ENCODE results near the gene KIAA1671. TPM values are rescaled to one million over a fixed set of nuclear protein-coding genes. Genes with fewer than 3 reads are reported as not detected.

Gene KIAA1671
- total RNA-seq, 1 donor from 2014 or later: 11.5 TPM

DNA sequence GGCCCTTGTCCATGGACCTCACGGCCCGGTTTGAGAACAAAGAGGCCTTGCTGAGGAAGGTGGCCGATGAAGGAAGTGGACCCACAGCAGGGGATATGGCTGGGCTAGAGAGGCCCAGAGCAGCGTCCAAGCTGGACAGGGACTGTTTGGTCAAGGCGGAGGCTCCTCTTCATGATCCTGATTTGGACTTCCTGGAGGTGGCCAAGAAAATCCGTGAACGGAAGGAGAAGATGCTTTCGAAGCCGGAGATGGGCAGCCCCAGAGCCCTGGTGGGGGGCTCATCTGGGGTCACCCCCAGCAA lies 76.3 kb downstream of the KIAA1671 start:
- no peak overlapping the region for H3K9ac ChIP-seq (ENCODE audit: low read depth in 1 of 3, low read length in 3 of 3)
- H3K4me1 ChIP-seq (ENCODE audit: control insufficient read depth in 3 of 3, insufficient read depth in 3 of 3, low read length in 3 of 3): peaks cover 11 to 16% (median 14%) of the 10 kb centered on the region in 3 donors
- no peak overlapping the region for H3K27ac ChIP-seq (ENCODE audit: low read depth, low read length)
- peaks cover 0 to 2% (median 0%) of the 10 kb centered on the region in 3 donors for H3K36me3 ChIP-seq (ENCODE audit: control insufficient read depth in 3 of 3, insufficient read depth in 3 of 3, low read length in 3 of 3)
- H3K9me3 ChIP-seq (ENCODE audit: control insufficient read depth in 3 of 3, low read length in 3 of 3): no peaks in the 10 kb centered on the region
- no peak overlapping the region for H3K4me3 ChIP-seq (ENCODE audit: low read length in 3 of 3)
- H3K27me3 ChIP-seq (ENCODE audit: control insufficient read depth in 3 of 3, insufficient read depth in 3 of 3, low read length in 3 of 3): no peaks in the 10 kb centered on the region

- Histone ChIP-seq H3K27ac (ENCODE audit: low read depth, low read length) (no peak overlapping the region), H3K36me3 (ENCODE audit: control insufficient read depth in 3 of 3, insufficient read depth in 3 of 3, low read length in 3 of 3) (peaks cover 0 to 2% (median 0%) of the 10 kb centered on the region in 3 donors), H3K27me3 (ENCODE audit: control insufficient read depth in 3 of 3, insufficient read depth in 3 of 3, low read length in 3 of 3) (no peaks in the 10 kb centered on the region), H3K4me3 (ENCODE audit: low read length in 3 of 3) (no peak overlapping the region), H3K4me1 (ENCODE audit: control insufficient read depth in 3 of 3, insufficient read depth in 3 of 3, low read length in 3 of 3) (peaks cover 11 to 16% (median 11%) of the 10 kb centered on the region in 3 donors), H3K9me3 (ENCODE audit: control insufficient read depth in 3 of 3, low read length in 3 of 3) (no peaks in the 10 kb centered on the region), H3K9ac (ENCODE audit: low read depth in 1 of 3, low read length in 3 of 3) (no peak overlapping the region)
These were observed 76.7 kb downstream of the KIAA1671 start for GRCh38 chr22:25029181-25029580.

GRCh38 chr22:25030636-25031035 lies 78.1 kb downstream of the KIAA1671 start:
- no peaks in the 10 kb centered on the region for H3K9me3 ChIP-seq (ENCODE audit: control insufficient read depth in 3 of 3, low read length in 3 of 3)
- H3K9ac ChIP-seq (ENCODE audit: low read depth in 1 of 3, low read length in 3 of 3): no peak overlapping the region
- peaks cover 5 to 13% (median 7%) of the 10 kb centered on the region in 3 donors for H3K4me1 ChIP-seq (ENCODE audit: control insufficient read depth in 3 of 3, insufficient read depth in 3 of 3, low read length in 3 of 3)
- no peak overlapping the region for H3K27ac ChIP-seq (ENCODE audit: low read depth, low read length)
- H3K4me3 ChIP-seq (ENCODE audit: low read length in 3 of 3): no peak overlapping the region
- H3K36me3 ChIP-seq (ENCODE audit: control insufficient read depth in 3 of 3, insufficient read depth in 3 of 3, low read length in 3 of 3): peaks cover 0 to 2% (median 0%) of the 10 kb centered on the region in 3 donors
- no peaks in the 10 kb centered on the region for H3K27me3 ChIP-seq (ENCODE audit: control insufficient read depth in 3 of 3, insufficient read depth in 3 of 3, low read length in 3 of 3)

DNA sequence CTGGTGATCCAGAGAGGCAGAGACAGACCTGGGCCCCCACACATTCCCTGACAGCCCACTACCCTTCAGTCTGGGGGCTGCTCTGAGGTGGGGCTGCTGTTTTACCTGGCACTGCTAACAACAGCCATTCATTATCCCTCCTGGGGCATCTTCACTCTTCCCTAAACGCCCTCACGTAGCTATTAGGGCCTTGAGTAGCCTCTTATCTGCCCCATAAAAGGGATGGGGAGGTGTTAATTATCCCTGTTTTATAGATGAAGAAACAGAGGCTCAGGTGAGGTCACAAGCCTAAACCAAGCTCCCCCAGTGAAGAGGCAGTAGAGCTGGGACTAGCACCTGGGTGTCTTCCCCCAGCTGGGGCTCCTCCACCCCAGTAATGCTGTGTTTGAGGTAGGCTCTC lies 79.5 kb downstream of the KIAA1671 start:
- Histone ChIP-seq H3K9me3 (ENCODE audit: control insufficient read depth in 3 of 3, low read length in 3 of 3) (no peaks in the 10 kb centered on the region), H3K27me3 (ENCODE audit: control insufficient read depth in 3 of 3, insufficient read depth in 3 of 3, low read length in 3 of 3) (no peaks in the 10 kb centered on the region), H3K27ac (ENCODE audit: low read depth, low read length) (no peak overlapping the region), H3K9ac (ENCODE audit: low read depth in 1 of 3, low read length in 3 of 3) (no peak overlapping the region), H3K4me3 (ENCODE audit: low read length in 3 of 3) (no peak overlapping the region), H3K36me3 (ENCODE audit: control insufficient read depth in 3 of 3, insufficient read depth in 3 of 3, low read length in 3 of 3) (peaks cover 0 to 2% (median 0%) of the 10 kb centered on the region in 3 donors), H3K4me1 (ENCODE audit: control insufficient read depth in 3 of 3, insufficient read depth in 3 of 3, low read length in 3 of 3) (peaks cover 0 to 4% (median 2%) of the 10 kb centered on the region in 3 donors)

- no peaks in the 10 kb centered on the region for H3K4me1 ChIP-seq (ENCODE audit: control insufficient read depth in 3 of 3, insufficient read depth in 3 of 3, low read length in 3 of 3)
- no peak overlapping the region for H3K9ac ChIP-seq (ENCODE audit: low read depth in 1 of 3, low read length in 3 of 3)
- peaks cover 2 to 9% (median 5%) of the 10 kb centered on the region in 3 donors for H3K36me3 ChIP-seq (ENCODE audit: control insufficient read depth in 3 of 3, insufficient read depth in 3 of 3, low read length in 3 of 3)
- H3K4me3 ChIP-seq (ENCODE audit: low read length in 3 of 3): no peak overlapping the region
- H3K27ac ChIP-seq (ENCODE audit: low read depth, low read length): no peak overlapping the region
- H3K9me3 ChIP-seq (ENCODE audit: control insufficient read depth in 3 of 3, low read length in 3 of 3): no peaks in the 10 kb centered on the region
- no peaks in the 10 kb centered on the region for H3K27me3 ChIP-seq (ENCODE audit: control insufficient read depth in 3 of 3, insufficient read depth in 3 of 3, low read length in 3 of 3)
These were observed 83.2 kb downstream of the KIAA1671 start for GRCh38 chr22:25035715-25036114.

- no peaks in the 10 kb centered on the region for H3K9me3 ChIP-seq (ENCODE audit: control insufficient read depth in 3 of 3, low read length in 3 of 3)
- no peak overlapping the region for H3K9ac ChIP-seq (ENCODE audit: low read depth in 1 of 3, low read length in 3 of 3)
- H3K27me3 ChIP-seq (ENCODE audit: control insufficient read depth in 3 of 3, insufficient read depth in 3 of 3, low read length in 3 of 3): peaks cover 0 to under 1% (median 0%) of the 10 kb centered on the region in 3 donors
- peaks cover 2 to 14% (median 5%) of the 10 kb centered on the region in 3 donors for H3K36me3 ChIP-seq (ENCODE audit: control insufficient read depth in 3 of 3, insufficient read depth in 3 of 3, low read length in 3 of 3)
- no peak overlapping the region for H3K4me3 ChIP-seq (ENCODE audit: low read length in 3 of 3)
- no peak overlapping the region for H3K27ac ChIP-seq (ENCODE audit: low read depth, low read length)
- H3K4me1 ChIP-seq (ENCODE audit: control insufficient read depth in 3 of 3, insufficient read depth in 3 of 3, low read length in 3 of 3): no peaks in the 10 kb centered on the region
These were observed 85.7 kb downstream of the KIAA1671 start for GRCh38 chr22:25038239-25038638.

GRCh38 chr22:25038771-25039170 lies 86.3 kb downstream of the KIAA1671 start:
- no peak overlapping the region for H3K9ac ChIP-seq (ENCODE audit: low read depth in 1 of 3, low read length in 3 of 3)
- peaks cover 2 to 14% (median 5%) of the 10 kb centered on the region in 3 donors for H3K36me3 ChIP-seq (ENCODE audit: control insufficient read depth in 3 of 3, insufficient read depth in 3 of 3, low read length in 3 of 3)
- H3K4me3 ChIP-seq (ENCODE audit: low read length in 3 of 3): no peak overlapping the region
- peaks cover 0 to 2% (median 0%) of the 10 kb centered on the region in 3 donors for H3K27me3 ChIP-seq (ENCODE audit: control insufficient read depth in 3 of 3, insufficient read depth in 3 of 3, low read length in 3 of 3)
- no peaks in the 10 kb centered on the region for H3K9me3 ChIP-seq (ENCODE audit: control insufficient read depth in 3 of 3, low read length in 3 of 3)
- H3K27ac ChIP-seq (ENCODE audit: low read depth, low read length): no peak overlapping the region
- no peaks in the 10 kb centered on the region for H3K4me1 ChIP-seq (ENCODE audit: control insufficient read depth in 3 of 3, insufficient read depth in 3 of 3, low read length in 3 of 3)

GRCh38 chr22:25039255-25039654 lies 86.7 kb downstream of the KIAA1671 start:
- H3K27ac ChIP-seq (ENCODE audit: low read depth, low read length): no peak overlapping the region
- no peak overlapping the region for H3K9ac ChIP-seq (ENCODE audit: low read depth in 1 of 3, low read length in 3 of 3)
- H3K36me3 ChIP-seq (ENCODE audit: control insufficient read depth in 3 of 3, insufficient read depth in 3 of 3, low read length in 3 of 3): peaks cover 2 to 14% (median 5%) of the 10 kb centered on the region in 3 donors
- no peaks in the 10 kb centered on the region for H3K4me1 ChIP-seq (ENCODE audit: control insufficient read depth in 3 of 3, insufficient read depth in 3 of 3, low read length in 3 of 3)
- no peak overlapping the region for H3K4me3 ChIP-seq (ENCODE audit: low read length in 3 of 3)
- no peaks in the 10 kb centered on the region for H3K9me3 ChIP-seq (ENCODE audit: control insufficient read depth in 3 of 3, low read length in 3 of 3)
- peaks cover 0 to 2% (median 0%) of the 10 kb centered on the region in 3 donors for H3K27me3 ChIP-seq (ENCODE audit: control insufficient read depth in 3 of 3, insufficient read depth in 3 of 3, low read length in 3 of 3)

DNA sequence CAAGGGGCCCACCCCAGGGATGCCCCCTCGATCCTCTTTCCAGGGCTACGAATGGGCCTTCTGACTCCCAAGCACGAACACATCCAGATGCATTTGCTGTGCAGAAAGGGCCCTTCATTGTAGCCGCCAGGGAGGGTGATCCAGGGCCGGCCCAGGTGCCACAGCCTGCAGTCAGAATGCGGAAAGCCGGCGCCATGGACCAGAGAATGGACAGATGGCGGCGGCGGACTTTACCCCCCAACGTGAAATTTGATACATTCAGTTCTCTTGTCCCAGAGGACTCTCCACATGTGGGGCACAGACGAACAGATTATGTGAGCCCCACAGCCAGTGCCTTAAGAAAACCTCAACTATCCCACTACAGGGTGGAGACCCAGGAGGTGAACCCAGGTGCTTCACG lies 87.2 kb downstream of the KIAA1671 start:
- H3K4me3 ChIP-seq (ENCODE audit: low read length in 3 of 3): no peak overlapping the region
- no peak overlapping the region for H3K27ac ChIP-seq (ENCODE audit: low read depth, low read length)
- no peaks in the 10 kb centered on the region for H3K9me3 ChIP-seq (ENCODE audit: control insufficient read depth in 3 of 3, low read length in 3 of 3)
- no peak overlapping the region for H3K9ac ChIP-seq (ENCODE audit: low read depth in 1 of 3, low read length in 3 of 3)
- H3K4me1 ChIP-seq (ENCODE audit: control insufficient read depth in 3 of 3, insufficient read depth in 3 of 3, low read length in 3 of 3): no peaks in the 10 kb centered on the region
- H3K27me3 ChIP-seq (ENCODE audit: control insufficient read depth in 3 of 3, insufficient read depth in 3 of 3, low read length in 3 of 3): peaks cover 0 to 2% (median 0%) of the 10 kb centered on the region in 3 donors
- H3K36me3 ChIP-seq (ENCODE audit: control insufficient read depth in 3 of 3, insufficient read depth in 3 of 3, low read length in 3 of 3): peaks cover 2 to 14% (median 5%) of the 10 kb centered on the region in 3 donors

DNA sequence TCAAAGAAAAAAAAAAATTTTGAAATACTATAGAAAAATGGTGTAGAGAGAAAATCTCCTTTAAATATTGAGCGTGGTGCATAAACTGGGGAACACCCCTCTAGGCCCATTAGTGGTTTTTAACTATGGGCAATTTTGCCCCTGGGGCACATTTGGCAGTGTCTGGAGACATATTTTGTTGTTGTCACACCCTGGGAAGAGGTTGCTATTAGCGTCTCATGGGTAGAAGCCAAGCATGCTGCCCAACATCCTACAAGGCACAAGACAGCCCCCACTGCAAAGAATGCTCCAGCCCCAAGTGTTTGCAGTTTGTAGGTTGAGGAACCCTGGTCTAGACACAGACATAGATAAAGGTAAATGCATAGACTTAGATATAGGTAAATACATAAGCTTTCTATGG lies 92.6 kb downstream of the KIAA1671 start:
- no peak overlapping the region for H3K27ac ChIP-seq (ENCODE audit: low read depth, low read length)
- H3K4me1 ChIP-seq (ENCODE audit: control insufficient read depth in 3 of 3, insufficient read depth in 3 of 3, low read length in 3 of 3): peaks cover 0 to 4% (median 0%) of the 10 kb centered on the region in 3 donors
- peaks cover 0 to 16% (median 5%) of the 10 kb centered on the region in 3 donors for H3K36me3 ChIP-seq (ENCODE audit: control insufficient read depth in 3 of 3, insufficient read depth in 3 of 3, low read length in 3 of 3)
- no peak overlapping the region for H3K4me3 ChIP-seq (ENCODE audit: low read length in 3 of 3)
- H3K9me3 ChIP-seq (ENCODE audit: control insufficient read depth in 3 of 3, low read length in 3 of 3): no peaks in the 10 kb centered on the region
- no peak overlapping the region for H3K9ac ChIP-seq (ENCODE audit: low read depth in 1 of 3, low read length in 3 of 3)
- H3K27me3 ChIP-seq (ENCODE audit: control insufficient read depth in 3 of 3, insufficient read depth in 3 of 3, low read length in 3 of 3): peaks cover 0 to 2% (median 0%) of the 10 kb centered on the region in 3 donors
